HG03060 (cell line): Measurements from ENCODE around the gene SESN2.

Experiments used
- ATAC-seq: cut with Tn5 transposase; IDR thresholded peaks from one replicate; pipeline ENCODE4 v1.9.1; 2021; ENCODE audit warnings: low read depth, moderate number of reproducible peaks; ENCODE audit not compliant: unreplicated experiment

SESN2 gene

DNA sequence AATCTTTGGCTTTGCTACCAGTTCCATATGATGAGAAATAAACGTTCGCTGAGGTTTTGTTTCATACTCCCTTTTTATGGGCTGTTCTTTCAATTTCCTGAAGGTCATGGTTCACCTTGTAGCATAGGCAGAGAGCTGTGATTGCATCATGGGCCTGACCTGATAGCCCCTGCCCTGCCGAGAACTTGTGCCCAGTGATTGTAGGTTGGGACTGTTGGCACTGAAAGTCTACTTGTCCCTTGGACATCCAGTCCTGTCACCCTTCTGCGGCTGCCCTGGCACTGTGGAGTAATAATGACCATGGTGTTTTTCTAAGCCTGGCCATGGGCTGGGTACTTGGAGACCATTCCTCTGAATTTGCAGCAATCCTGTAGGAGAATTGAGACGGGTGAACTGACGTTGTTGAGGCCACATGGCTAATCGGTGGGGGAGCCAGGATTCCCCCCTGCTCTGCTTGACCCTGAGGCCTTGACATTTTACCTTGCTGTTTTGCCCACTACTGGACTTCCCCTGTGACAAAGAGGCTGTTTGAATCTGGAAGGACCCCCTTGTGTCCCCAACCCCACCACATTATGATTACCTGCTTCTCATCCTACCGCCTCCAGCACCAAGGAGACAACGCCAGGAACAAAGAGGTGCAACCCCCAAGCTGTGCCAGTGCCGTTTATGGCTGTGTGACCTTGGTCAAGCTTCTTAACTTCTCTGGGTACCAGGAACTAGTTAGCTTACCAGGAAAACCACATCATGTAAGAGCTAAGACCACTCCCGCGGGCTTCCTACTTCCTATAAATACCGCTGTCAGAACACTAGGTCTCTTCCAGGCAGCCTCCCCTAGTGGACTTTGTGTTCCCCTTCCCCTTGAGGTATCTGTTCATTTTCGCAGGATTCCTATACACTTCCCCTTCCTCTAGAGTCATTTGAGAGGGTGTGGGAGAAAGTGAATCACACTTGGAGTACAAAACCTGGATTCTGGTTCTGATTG lies 23.4 kb downstream of the SESN2 start:
- no peak for ATAC-seq

DNA sequence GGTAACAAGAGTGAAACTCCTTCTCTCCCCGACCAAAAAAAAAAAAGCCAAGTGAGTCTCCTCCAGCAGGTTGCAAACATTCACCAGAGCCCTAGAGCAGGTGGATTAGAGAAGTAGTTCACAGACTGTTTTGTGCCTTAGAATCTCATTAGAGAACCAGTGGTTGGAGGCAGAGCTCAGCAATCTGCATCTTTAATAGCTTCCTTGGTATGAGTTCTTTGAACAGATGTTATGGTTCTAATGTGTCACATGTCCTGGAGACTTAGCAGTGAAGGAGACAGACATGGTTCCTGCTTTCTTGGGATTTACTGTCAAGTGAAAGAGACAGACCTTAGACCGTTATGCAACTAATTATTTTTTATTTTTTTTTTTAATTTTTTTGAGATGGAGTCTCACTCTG lies 26.8 kb downstream of the SESN2 start:
- no peak for ATAC-seq

DNA sequence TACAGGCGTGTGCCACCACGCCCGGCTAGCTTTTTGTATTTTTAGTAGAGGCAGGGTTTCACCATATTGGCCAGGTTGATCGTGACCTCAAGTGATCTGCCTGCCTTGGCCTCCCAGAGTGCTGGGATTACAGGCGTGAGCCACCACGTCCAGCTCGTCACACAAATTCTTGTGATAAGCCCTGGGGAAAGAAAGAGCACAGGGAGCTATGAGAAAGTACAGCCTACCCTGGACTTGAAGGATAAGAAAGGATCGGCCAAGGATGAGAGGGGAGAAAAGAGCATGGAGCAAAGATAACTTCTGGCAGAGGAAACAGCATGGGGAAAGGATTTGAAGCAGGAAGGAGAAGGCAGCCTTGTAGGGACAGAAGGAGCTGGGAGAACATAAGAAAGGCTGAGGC lies 29.2 kb downstream of the SESN2 start:
- no peak for ATAC-seq

DNA sequence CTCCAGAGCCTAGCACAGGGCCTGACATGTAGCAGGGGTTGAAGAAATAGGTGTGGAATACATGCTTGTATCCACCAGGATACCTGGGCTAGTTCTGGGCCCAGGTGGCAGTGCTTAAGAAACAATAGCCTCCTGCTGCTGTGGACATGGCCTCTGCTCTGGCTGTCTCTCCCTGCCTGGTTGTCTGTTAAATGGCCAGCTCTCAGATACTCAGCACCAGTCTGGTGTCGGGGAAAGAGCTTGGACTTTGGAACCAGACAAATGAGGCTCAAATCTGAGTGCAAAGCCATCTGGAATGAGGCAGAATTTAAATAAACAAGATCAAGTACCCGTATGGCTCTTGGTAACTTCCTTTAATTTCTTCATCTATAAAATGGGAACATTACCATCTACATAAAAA lies 31.5 kb downstream of the SESN2 start:
- no peak for ATAC-seq

- ATAC-seq, result no peak
These were observed 32.4 kb downstream of the SESN2 start for GRCh38 chr1:28291711-28292110.

DNA sequence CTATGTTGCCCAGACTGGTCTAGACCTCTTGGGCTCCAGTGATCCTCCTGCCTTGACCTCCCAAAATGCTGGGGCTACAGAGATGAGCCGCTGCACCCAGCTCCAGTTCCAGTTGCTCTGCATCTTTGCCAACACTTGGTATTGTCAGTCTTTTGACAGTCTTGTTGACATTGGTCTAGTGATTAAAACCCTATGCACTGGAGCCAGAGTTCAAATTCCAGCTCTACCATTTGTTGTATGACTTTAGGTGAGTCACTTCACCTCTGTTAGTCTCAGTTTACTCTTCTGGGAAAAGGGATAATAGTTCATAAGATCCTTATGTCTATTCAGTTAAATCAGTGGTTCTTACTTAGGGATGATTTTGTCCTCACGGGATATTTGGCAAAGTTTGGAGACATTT lies 36.6 kb downstream of the SESN2 start:
- no peak for ATAC-seq

- no peak for ATAC-seq
These were observed 37.3 kb downstream of the SESN2 start for GRCh38 chr1:28296401-28297261.

- no peak for ATAC-seq
These were observed 38.5 kb downstream of the SESN2 start for GRCh38 chr1:28297826-28298225.

- no peak for ATAC-seq
These were observed 39.1 kb downstream of the SESN2 start for GRCh38 chr1:28298438-28298837.

- ATAC-seq, result no peak
These were observed 42.3 kb downstream of the SESN2 start for GRCh38 chr1:28301368-28302174.

DNA sequence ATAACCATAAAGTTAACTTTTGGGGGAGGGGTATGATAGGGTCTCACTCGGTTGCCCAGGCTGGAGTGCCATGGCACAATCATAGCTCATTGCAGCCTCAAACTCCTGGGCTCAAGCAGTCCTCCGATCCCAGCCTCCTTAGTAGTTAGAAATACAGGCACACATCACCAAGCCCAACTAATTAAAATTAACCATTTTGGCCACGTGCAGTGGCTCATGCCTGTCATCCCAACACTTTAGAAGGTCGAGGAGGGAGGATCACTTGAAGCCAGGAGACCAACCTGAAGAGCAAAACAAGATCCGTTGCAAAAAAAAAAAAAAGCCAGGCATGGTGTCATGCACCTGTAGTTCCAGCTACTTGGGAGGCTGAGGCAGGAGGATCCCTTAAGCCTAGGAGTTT lies 42.9 kb downstream of the SESN2 start:
- ATAC-seq, result no peak

DNA sequence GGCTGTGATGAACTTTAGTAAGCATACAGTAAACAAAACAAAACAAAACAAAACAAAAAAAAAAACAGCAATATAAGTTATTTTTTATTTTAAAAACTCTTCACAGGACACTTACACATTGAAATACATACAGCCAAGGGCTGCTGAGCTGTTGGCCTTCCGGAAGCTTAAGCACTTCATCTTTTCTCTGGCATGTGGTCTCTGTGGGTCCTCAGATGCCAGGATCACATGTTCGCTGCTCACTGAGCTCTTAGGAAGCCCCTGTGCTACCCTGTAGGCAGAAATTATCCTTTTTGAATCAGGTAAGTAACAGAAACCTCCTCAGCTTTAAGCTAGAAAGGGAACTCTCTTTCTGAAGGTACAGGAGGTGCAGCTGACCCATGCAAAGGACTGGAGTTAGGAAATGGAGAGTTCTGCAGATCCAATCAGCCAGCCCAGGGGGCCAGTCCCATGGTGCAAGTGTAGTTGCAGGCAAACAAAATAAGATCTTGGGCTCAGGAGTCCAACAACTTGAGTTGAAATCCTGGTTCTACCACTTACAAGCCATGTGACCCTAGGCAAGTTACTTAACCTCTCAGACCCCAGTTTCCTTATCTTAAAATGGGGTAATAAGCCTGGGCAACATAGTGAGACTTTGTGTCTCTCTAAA lies 47.1 kb downstream of the SESN2 start:
- no peak for ATAC-seq

DNA sequence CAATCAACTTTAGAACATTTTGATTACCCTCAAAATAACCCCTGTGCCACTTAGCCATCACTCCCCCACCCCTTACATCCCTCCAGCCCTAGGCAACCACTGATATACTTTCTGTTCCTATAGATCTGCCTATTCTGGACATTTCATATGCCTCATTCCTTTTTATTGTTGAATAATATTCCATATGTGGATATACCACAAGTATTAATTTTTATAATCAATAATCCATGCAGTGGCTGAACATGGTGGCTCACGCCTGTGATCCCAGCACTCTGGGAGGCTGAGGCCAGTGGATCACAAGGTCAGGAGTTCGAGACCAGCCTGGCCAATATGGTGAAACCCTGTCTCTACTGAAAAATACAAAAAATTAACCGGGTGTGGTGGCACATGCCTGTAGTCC lies 49.4 kb downstream of the SESN2 start:
- ATAC-seq, result no peak

DNA sequence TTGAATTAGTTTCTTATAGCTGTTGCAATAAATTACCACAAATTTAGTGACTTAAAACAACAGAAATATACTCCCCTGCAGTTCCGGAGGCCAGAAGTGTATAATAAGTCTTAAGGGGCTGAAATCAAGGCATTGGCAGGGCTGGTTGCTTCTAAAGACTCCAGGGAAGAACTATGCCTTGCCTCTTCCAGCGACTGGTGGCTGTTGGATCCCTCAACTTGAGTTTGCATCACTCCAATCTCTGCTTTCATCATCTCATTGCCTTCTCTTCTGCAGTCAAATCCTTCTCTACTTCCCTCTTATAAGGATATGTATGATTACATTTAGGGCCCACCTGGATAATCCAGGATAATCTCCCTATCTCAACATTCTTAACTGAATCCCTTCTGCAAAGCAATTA lies 50.4 kb downstream of the SESN2 start:
- ATAC-seq, result no peak

DNA sequence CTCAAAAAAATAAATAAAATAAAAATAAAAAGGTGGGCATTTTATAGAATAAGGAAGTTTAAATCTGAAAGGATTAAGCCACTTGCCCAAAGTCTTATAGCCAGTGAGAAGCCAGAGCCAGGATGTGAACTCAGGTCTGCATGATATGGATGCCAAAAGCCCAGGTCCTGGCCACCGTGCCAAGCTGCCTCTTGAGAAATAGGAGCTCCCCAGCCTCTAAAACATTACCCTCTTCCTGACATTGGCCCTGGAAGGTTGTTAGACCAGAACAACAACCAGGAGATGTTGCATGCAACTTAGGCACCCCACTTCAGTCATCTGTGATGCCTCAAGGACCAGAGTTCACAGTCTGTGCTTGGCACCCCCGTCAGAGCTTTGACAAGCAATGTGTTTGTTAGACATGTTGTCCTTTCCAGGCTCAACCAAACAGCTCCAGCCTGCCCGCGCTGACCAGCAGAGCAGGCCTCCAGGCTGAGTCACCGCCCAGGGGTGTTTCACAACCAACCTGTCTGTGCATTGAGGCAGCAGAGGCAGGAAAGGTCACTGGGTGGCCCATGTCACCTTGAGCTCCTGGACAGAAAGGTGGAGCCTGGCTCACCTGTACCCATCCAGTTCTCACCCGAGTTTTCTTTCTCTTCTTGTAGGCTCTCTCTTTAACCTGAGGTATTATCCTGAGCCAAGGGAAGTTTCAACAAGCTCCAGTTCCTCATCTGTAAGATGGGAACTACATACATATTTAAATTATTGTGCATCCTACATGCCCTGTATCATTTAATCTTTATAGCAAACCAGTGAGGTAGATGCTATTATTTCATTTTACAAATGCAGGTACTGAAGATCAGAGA lies 54.6 kb downstream of the SESN2 start:
- no peak for ATAC-seq

- no peak for ATAC-seq
These were observed 55.2 kb downstream of the SESN2 start for GRCh38 chr1:28314547-28314941.

GRCh38 chr1:28317014-28317413 lies 57.7 kb downstream of the SESN2 start:
- ATAC-seq, result no peak

GRCh38 chr1:28322194-28322593 lies 62.9 kb downstream of the SESN2 start:
- ATAC-seq, result no peak

DNA sequence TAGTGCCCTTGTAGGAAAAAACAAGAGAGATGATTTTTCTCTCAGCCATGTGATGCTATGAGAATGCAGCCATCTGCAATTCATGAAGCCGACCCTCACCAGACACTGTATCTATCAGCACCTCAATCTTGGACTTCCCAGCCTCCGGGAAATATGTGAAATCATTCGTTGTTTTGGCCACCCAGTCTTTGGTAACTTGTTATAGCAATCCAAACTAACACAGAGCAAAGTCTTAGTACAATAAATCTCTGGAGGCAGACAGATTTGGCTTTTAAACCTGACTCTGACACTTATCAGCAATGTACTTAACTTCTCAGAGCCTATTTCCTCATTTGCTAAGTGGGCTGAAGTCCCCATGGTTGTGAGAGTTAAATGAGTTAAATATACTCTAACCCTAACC lies 64.4 kb downstream of the SESN2 start:
- ATAC-seq, result no peak
